HG03039 (cell line): ENCODE measurements around the gene COMMD10.
"Not testable (repeated sequence)": the region's sequence is repeated elsewhere in the genome, so short reads cannot be mapped to it uniquely, and the experiment has no call there.

Experiments
- ATAC-seq: cut with Tn5 transposase; IDR thresholded peaks from one replicate; pipeline ENCODE4 v1.9.1; 2021; ENCODE audit warnings: mild to moderate bottlenecking, moderate library complexity; ENCODE audit not compliant: unreplicated experiment

Gene COMMD10

GRCh38 chr5:116091416-116091815, 6.6 kb downstream of the COMMD10 start:
- ATAC-seq: no peak

- ATAC-seq: no peak
These were observed 12.5 kb downstream of the COMMD10 start for GRCh38 chr5:116097301-116097700.

- no peak for ATAC-seq
These were observed 14.2 kb downstream of the COMMD10 start for GRCh38 chr5:116098998-116099397.

GRCh38 chr5:116104941-116105340, 20.1 kb downstream of the COMMD10 start:
- ATAC-seq: not testable (repeated sequence)

GRCh38 chr5:116115163-116115562, 30.3 kb downstream of the COMMD10 start:
- no peak for ATAC-seq

- no peak for ATAC-seq
These were observed 45.6 kb downstream of the COMMD10 start for GRCh38 chr5:116130471-116130870.

- ATAC-seq: no peak
These were observed 46.2 kb downstream of the COMMD10 start for GRCh38 chr5:116130976-116131375.

GRCh38 chr5:116133281-116133680, 48.5 kb downstream of the COMMD10 start:
- no peak for ATAC-seq

- ATAC-seq: peak; percentile 99
These were observed 50.5 kb downstream of the COMMD10 start for GRCh38 chr5:116135344-116135743.

- no peak for ATAC-seq
These were observed 52.9 kb downstream of the COMMD10 start for GRCh38 chr5:116137544-116138378.

- no peak for ATAC-seq
These were observed 57.7 kb downstream of the COMMD10 start for GRCh38 chr5:116142495-116142894.

- no peak for ATAC-seq
These were observed 59.3 kb downstream of the COMMD10 start for GRCh38 chr5:116144103-116144502.

- ATAC-seq: no peak
These were observed 60.2 kb downstream of the COMMD10 start for GRCh38 chr5:116144991-116145390.

GRCh38 chr5:116145416-116145815, 60.6 kb downstream of the COMMD10 start:
- ATAC-seq: no peak

- no peak for ATAC-seq
These were observed 67.3 kb downstream of the COMMD10 start for GRCh38 chr5:116152169-116152568.

GRCh38 chr5:116153687-116154174, 68.9 kb downstream of the COMMD10 start:
- ATAC-seq: no peak

- no peak for ATAC-seq
These were observed 69.4 kb downstream of the COMMD10 start for GRCh38 chr5:116154252-116154651.

- ATAC-seq: no peak
These were observed 70.1 kb downstream of the COMMD10 start for GRCh38 chr5:116154931-116155330.

GRCh38 chr5:116157902-116158301, 73.1 kb downstream of the COMMD10 start:
- no peak for ATAC-seq

GRCh38 chr5:116159006-116159405, 74.2 kb downstream of the COMMD10 start:
- no peak for ATAC-seq

GRCh38 chr5:116174111-116174510, 89.3 kb downstream of the COMMD10 start:
- ATAC-seq: no peak

GRCh38 chr5:116176121-116176520, 91.3 kb downstream of the COMMD10 start:
- no peak for ATAC-seq

GRCh38 chr5:116178925-116179324, 94.1 kb downstream of the COMMD10 start:
- ATAC-seq: no peak
